ENCODE measurements around the gene CTU2. TPM values are rescaled to one million over a fixed set of nuclear protein-coding genes. Genes with fewer than 3 reads are reported as not detected.

The CTU2 gene
- total and polyA plus RNA-seq, 8 donors, result 1.8 to 53.3 (median 14.8) TPM

GRCh38 chr16:88744577-88745521 is 38.5 kb downstream of the CTU2 start:
- TF ChIP-seq, protein P1, sequence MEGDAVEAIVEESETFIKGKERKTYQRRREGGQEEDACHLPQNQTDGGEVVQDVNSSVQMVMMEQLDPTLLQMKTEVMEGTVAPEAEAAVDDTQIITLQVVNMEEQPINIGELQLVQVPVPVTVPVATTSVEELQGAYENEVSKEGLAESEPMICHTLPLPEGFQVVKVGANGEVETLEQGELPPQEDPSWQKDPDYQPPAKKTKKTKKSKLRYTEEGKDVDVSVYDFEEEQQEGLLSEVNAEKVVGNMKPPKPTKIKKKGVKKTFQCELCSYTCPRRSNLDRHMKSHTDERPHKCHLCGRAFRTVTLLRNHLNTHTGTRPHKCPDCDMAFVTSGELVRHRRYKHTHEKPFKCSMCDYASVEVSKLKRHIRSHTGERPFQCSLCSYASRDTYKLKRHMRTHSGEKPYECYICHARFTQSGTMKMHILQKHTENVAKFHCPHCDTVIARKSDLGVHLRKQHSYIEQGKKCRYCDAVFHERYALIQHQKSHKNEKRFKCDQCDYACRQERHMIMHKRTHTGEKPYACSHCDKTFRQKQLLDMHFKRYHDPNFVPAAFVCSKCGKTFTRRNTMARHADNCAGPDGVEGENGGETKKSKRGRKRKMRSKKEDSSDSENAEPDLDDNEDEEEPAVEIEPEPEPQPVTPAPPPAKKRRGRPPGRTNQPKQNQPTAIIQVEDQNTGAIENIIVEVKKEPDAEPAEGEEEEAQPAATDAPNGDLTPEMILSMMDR (IDR thresholded peaks at IDR 0.05), result no peak
- TF ChIP-seq POLR2AphosphoS5 (IDR thresholded peaks at IDR 0.05) (no peak), POLR2A (IDR thresholded peaks at IDR 0.05) (no peak), EP300 (IDR thresholded peaks at IDR 0.05) (no peak)
- peaks cover 20 to 57% (median 38%) of the 10 kb centered on the region in 4 donors for H3K4me1 ChIP-seq
- H3K36me3 ChIP-seq, result peaks cover 16 to 43% (median 28%) of the 10 kb centered on the region in 4 donors
- H3K27ac ChIP-seq, result peak overlapping the region in 1 of 5 donors; percentile 79
- DNase-seq, result no peak
- WGBS, 5 donors, result 62 to 74% (median 71%) methylated on average over 17 to 39 of the region's 39 CpGs
- intact Hi-C loops (cut with DNase I; ENCODE audit: low total_unique reads), result loop anchor here (5.0 kb wide), 1 partner anchor 42 kb away; the partner anchor contains the start of gene PIEZO1
- no peaks in the 10 kb centered on the region for H3K9me3 ChIP-seq
- H3K4me3 ChIP-seq, result no peak overlapping the region
- no peaks in the 10 kb centered on the region for H3K27me3 ChIP-seq

DNA sequence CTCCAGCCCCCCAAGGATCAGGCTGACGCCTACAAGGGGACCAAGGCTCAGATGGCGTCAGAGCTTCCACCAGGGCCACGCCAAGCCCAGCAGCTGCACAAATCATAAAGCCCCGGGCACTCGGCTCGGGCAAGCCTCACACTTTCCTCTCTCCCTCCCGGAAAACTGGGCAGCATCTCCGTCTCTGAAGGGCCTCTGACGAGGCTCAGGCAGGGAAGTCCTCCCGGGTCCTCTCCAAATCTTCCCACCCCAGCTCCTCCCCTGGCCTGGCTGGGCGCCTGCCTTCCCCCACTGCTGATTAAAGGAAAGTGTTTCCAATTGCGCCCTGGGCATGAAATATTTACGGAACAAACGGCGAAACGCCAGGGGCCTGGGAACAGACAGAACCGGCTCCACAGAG is 40.2 kb downstream of the CTU2 start:
- H3K4me1 ChIP-seq, result peaks cover 20 to 57% (median 40%) of the 10 kb centered on the region in 4 donors
- intact Hi-C loops (cut with DNase I; ENCODE audit: low total_unique reads), result no loop called here
- peak in 1 of 2 donors; percentile 68 for DNase-seq

GRCh38 chr16:88747588-88748301 is 41.4 kb downstream of the CTU2 start:
- peaks cover 0 to 28% (median 12%) of the 10 kb centered on the region in 4 donors for H3K36me3 ChIP-seq
- H3K27ac ChIP-seq, result peak overlapping the region in 2 of 5 donors; percentile 5 to 79
- no peak overlapping the region for H3K4me3 ChIP-seq
- TF ChIP-seq, protein P1 (IDR thresholded peaks at IDR 0.05), result peak in 1 of 7 experiments; percentile 7
- TF ChIP-seq POLR2AphosphoS5 (IDR thresholded peaks at IDR 0.05), result no peak
- no peaks in the 10 kb centered on the region for H3K27me3 ChIP-seq
- H3K4me1 ChIP-seq, result peaks cover 20 to 57% (median 41%) of the 10 kb centered on the region in 4 donors
- WGBS, 5 donors, result 84 to 87% (median 85%) methylated on average over 25 to 26 of the region's 26 CpGs
- H3K9me3 ChIP-seq, result no peaks in the 10 kb centered on the region
- intact Hi-C loops (cut with DNase I; ENCODE audit: low total_unique reads), result no loop called here
- peak in 1 of 2 donors; percentile 36 for DNase-seq

More for the DNA sequence above, 40.2 kb downstream of the CTU2 start:
- H3K9me3 ChIP-seq, result no peaks in the 10 kb centered on the region
- peak overlapping the region in 4 of 5 donors; percentile 35 to 79 (median 57) for H3K27ac ChIP-seq
- 37 to 66% (median 53%) methylated on average over 14 to 17 of the region's 17 CpGs for WGBS, 5 donors
- TF ChIP-seq EP300 (IDR thresholded peaks at IDR 0.05) (no peak), POLR2AphosphoS5 (IDR thresholded peaks at IDR 0.05) (peak in 1 of 3 donors; percentile 15), POLR2A (IDR thresholded peaks at IDR 0.05) (no peak)
- peaks cover 0 to 31% (median 14%) of the 10 kb centered on the region in 4 donors for H3K36me3 ChIP-seq
- no peak overlapping the region for H3K4me3 ChIP-seq
- H3K27me3 ChIP-seq, result no peaks in the 10 kb centered on the region

GRCh38 chr16:88748364-88748763 is 42.1 kb downstream of the CTU2 start:
- intact Hi-C loops (cut with DNase I; ENCODE audit: low total_unique reads), result no loop called here
- Histone ChIP-seq H3K27ac (peak overlapping the region in 2 of 5 donors; percentile 5 to 79), H3K36me3 (peaks cover 0 to 25% (median 10%) of the 10 kb centered on the region in 4 donors), H3K4me1 (peaks cover 20 to 53% (median 39%) of the 10 kb centered on the region in 4 donors), H3K9me3 (no peaks in the 10 kb centered on the region), H3K27me3 (no peaks in the 10 kb centered on the region), H3K4me3 (no peak overlapping the region)
- 83 to 95% (median 89%) methylated on average over 5 to 12 of the region's 12 CpGs for WGBS, 5 donors
- DNase-seq, result no peak
- TF ChIP-seq, protein P1 (IDR thresholded peaks at IDR 0.05), result no peak
- no peak for TF ChIP-seq EP300 (IDR thresholded peaks at IDR 0.05)
- no peak for TF ChIP-seq POLR2AphosphoS5 (IDR thresholded peaks at IDR 0.05)
- no peak for TF ChIP-seq POLR2A (IDR thresholded peaks at IDR 0.05)

Data from stomach (tissue), 9 donors.